ENCODE results near the gene OR10G7. TPM values are rescaled to one million over a fixed set of nuclear protein-coding genes. Genes with fewer than 3 reads are reported as not detected.

Gene OR10G7, protein sequence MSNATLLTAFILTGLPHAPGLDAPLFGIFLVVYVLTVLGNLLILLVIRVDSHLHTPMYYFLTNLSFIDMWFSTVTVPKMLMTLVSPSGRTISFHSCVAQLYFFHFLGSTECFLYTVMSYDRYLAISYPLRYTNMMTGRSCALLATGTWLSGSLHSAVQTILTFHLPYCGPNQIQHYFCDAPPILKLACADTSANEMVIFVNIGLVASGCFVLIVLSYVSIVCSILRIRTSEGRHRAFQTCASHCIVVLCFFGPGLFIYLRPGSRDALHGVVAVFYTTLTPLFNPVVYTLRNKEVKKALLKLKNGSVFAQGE
- total RNA-seq = not detected in 2 replicates

DNA sequence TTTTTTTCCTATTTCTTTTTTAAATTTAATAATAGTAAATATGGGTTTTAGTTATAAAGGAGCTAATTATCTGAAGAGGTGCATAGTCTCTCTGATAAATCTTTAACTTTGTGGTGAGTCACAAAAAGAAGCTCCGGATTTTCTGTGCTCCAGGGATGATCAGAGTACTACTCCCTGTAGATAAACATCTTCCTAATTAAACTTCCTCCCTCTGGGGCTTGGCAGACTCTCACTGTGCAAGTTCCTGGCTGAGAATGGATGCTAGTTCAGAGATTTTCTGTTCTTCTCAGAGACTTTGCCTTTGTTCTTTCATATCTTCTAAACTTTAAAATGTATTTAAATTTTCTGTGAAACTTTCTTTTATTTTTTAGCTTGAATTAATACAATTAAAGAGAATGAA, at the start of gene OR10G7:
TSS of gene OR10G7 (minus strand) at position 72 of the 400 bp plus-strand sequence. CDS start 2,324 bp downstream, outside the sequence.
- no peak for DNase-seq (ENCODE audit: low read depth)
- TF ChIP-seq, protein P1, sequence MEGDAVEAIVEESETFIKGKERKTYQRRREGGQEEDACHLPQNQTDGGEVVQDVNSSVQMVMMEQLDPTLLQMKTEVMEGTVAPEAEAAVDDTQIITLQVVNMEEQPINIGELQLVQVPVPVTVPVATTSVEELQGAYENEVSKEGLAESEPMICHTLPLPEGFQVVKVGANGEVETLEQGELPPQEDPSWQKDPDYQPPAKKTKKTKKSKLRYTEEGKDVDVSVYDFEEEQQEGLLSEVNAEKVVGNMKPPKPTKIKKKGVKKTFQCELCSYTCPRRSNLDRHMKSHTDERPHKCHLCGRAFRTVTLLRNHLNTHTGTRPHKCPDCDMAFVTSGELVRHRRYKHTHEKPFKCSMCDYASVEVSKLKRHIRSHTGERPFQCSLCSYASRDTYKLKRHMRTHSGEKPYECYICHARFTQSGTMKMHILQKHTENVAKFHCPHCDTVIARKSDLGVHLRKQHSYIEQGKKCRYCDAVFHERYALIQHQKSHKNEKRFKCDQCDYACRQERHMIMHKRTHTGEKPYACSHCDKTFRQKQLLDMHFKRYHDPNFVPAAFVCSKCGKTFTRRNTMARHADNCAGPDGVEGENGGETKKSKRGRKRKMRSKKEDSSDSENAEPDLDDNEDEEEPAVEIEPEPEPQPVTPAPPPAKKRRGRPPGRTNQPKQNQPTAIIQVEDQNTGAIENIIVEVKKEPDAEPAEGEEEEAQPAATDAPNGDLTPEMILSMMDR (IDR thresholded peaks at IDR 0.05; ENCODE audit: insufficient read depth, low read depth, low read length) = no peak
- H3K4me3 ChIP-seq (ENCODE audit: low read depth, low read length) = no peak within 1 kb of the TSS

DNA sequence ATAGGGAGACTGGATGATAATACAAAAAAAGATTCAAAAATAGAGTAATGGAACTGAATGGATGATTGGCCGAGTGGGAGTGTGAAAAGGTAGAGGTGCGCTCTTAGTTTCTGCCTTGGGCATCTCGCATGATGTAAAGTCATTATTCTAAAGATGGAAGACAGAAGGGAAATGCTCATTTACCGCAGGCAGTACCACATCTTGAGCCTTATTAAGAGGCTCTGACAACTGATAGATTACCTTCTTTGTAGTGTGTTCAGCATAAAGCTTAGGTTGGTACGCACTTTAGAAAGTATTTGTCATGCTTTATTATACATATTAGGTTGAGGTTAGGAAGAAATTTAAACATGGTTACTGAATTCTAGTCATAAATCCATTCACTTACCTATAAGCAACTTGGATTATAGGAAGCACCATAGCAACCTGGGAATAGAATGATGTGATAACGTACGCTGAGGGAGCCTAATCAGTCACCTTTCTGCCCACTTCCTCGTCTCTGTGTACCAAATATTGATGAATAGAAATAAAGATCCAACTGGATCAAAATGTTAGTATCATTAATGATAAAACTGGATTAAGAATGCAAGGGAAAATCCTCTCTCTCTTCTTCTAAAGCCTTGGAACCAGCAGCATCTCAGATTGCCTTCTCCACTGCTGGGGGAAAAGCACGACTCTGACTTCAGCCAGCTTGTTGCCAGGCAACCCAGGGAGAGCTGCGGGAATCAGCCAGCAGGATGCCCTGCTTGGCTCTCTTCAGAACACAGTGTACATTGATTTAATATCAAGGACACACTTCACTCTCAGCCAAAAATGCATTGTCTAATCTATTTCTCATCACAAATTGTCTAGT, 45.1 kb upstream of the OR10G7 start:
- DNase-seq (ENCODE audit: low read depth) = no peak
- H3K4me3 ChIP-seq (ENCODE audit: low read depth, low read length) = no peak overlapping the region
- TF ChIP-seq, protein P1 (IDR thresholded peaks at IDR 0.05; ENCODE audit: insufficient read depth, low read depth, low read length) = no peak

DNA sequence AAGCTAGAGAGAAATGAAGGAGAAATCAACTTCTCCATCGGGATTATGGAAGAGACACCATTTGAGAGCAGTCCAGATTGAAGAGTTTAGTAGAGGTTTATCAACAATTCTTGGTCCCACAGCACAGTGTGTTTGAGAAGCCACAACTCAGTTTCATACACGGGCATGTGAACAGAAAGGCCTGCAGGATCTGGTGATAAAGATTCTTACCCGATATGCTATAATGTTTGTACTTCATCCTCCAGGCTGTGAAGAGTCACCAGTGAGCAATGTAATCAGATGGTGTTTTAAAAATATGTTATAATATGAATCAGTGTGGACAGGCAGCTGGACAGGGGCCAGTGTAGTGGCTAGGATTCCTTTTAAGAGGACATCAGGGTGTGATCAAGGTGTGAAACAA, 44.5 kb upstream of the OR10G7 start:
- H3K4me3 ChIP-seq (ENCODE audit: low read depth, low read length) = no peak overlapping the region
- TF ChIP-seq, protein P1 (IDR thresholded peaks at IDR 0.05; ENCODE audit: insufficient read depth, low read depth, low read length) = no peak
- peak; percentile 20 for DNase-seq (ENCODE audit: low read depth)

DNA sequence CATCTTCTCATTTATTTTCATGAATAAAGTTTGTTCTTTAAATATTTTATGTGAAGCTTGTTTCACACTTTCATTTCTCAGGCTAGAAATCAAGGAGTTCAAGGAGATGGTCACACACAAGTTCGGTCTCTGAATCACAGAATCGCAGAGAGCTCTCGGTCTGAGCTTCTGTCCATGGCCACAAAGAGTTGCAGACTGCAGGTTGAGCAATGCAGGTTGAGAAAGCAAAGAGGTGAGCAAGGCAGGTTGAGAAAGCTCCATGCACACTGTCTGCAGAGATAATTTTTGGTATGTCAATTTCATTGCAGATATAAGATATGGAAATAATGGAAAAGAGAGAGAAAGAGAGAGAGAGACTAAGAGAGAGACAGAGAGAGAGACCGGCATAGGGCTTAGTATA, 41.2 kb upstream of the OR10G7 start:
- H3K4me3 ChIP-seq (ENCODE audit: low read depth, low read length) = no peak overlapping the region
- TF ChIP-seq, protein P1 (IDR thresholded peaks at IDR 0.05; ENCODE audit: insufficient read depth, low read depth, low read length) = no peak
- no peak for DNase-seq (ENCODE audit: low read depth)

DNA sequence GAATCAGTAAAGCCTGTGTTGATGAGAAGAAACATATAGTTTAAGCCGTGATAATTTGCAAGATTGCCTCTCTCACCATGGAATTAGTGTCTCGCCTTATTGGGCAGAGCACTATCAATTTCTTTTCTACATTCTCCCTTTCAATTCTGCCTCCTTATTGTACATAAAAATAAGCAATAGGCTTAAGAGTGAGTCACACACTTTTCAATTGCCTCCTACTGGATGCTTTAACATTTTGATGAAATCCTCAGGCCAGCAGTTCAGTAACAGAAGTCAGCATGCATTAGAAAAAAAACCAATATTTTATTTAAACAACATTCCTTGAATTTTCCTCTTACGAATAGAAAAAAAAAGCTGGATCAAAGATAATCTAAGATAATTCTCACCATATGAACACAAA, 40.4 kb upstream of the OR10G7 start:
- no peak for DNase-seq (ENCODE audit: low read depth)
- TF ChIP-seq, protein P1 (IDR thresholded peaks at IDR 0.05; ENCODE audit: insufficient read depth, low read depth, low read length) = no peak
- no peak overlapping the region for H3K4me3 ChIP-seq (ENCODE audit: low read depth, low read length)

DNA sequence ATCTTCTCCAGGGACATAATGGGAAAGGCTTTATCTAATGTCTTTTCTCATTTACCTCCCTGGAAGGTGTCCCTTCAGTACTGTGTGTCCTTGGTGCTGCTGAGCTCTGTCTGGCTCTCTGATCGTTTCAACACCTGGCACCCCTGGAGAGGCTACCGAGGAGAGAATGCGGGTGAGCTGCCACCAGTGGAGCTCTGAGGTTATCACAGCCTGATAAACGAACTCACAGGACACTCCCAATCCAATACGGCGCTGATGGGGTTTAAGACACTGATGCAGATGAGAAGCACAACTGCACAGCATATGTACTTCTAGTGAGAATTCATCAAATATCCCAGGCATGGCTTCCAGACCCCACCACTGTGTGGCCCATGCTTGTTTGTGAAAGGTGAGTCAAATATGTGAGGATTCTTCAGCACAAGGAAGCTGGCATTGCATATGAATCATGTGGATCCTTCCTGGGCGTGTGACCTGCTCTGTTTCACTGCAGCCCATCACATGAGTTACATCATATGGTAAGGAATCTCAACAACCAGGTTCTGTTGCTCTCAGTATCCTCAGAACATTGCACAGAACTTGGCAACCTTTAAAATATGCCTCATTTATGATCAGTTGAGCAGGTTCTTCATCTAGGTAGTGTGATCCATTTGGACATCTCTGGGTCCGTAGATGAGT, 39.3 kb upstream of the OR10G7 start:
- TF ChIP-seq, protein P1 (IDR thresholded peaks at IDR 0.05; ENCODE audit: insufficient read depth, low read depth, low read length) = no peak
- DNase-seq (ENCODE audit: low read depth) = no peak
- H3K4me3 ChIP-seq (ENCODE audit: low read depth, low read length) = no peak overlapping the region

Data from fibroblast of villous mesenchyme (primary cell).